ENCODE data around the gene DPF3.

GRCh38 chr14:72701605-72702004, 192.3 kb downstream of the DPF3 start:
- TF ChIP-seq CTCF (IDR thresholded peaks at IDR 0.05) = no peak
- no peak for TF ChIP-seq POLR2A (IDR thresholded peaks at IDR 0.05)

All from right lobe of liver (tissue), 4 donors.